Dermis microvascular lymphatic vessel endothelial cell (primary cell): Measurements from ENCODE around the gene MRPL14. TPM values are rescaled to one million over a fixed set of nuclear protein-coding genes. Genes with fewer than 3 reads are reported as not detected.

Experiments used
- DNase-seq, 2 donors: peaks; one replicate each; pipeline versions ENCODE4 v3.0.0 to v3.0.0-alpha.2; 2010; ENCODE audit warnings: low read depth in 2 of 2
- total RNA-seq: library from RNA; depleted of rRNA; stranded (reverse); fragments of >200 nt; gene quantifications from 2 replicates; pipeline ENCODE4 v1.2.1, GENCODE V29; 2014

Gene MRPL14
- total RNA-seq, 1 donor from 2014 or later: 57.9 TPM

DNA sequence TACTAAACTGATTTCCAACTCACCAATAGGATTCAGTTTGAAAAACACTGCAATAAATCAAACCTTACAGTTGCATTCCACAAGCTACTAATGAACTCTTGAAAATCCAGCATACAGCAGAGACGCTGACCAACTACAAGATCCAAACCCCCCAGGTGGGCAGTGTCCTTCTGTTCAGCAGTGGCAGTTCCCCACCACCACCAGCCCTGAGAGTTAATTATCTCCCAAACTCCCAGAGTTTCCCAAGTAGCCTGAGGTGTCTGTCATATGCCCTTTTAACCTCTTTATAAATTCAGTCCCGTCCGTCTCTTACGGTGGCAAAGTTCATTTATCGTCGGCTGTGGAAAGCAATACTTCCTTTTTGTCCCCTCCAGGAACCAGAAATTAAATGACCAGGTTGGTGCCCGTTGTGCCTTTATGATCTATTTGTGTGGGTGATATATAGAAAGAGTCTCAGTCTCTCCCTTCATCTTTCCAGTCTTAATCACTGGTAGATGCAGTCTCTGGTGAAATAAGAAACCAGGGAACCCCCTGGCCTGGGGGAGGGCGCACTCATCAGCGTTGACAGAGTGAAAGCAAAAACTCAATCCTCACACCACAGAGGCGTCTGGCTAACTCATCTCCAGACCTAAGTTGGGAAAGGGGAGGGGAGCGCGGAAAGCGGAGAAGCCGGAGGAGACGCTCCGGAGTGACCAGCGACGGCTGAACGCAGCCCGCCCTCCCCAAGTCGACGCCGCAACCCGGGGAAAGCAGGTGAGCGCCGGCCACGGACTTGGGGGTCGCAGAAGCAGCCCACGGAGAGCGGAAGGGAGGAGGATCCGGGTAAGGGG is 717 bp downstream of the MRPL14 start:
- peak in 1 of 2 donors; percentile 63 for DNase-seq

DNA sequence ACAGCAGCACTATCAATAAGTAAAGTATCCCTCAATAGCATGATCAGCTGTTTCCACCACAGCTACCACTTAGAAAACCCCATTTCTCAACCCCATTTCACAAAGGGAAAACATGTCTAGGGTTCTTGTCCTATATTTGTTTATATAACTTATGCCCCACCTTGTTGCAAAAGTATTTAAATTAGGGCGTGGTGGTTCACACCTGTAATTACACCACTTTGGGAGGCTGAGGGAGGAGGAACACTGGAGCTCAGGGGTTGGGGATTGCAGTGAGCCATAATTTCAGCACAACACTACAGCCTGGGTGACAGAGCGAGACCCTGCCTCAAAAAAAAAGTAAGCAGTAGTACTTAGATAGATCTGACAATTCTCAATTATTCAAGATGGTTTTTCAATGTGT is 3.7 kb downstream of the MRPL14 start:
- DNase-seq: no peak

DNA sequence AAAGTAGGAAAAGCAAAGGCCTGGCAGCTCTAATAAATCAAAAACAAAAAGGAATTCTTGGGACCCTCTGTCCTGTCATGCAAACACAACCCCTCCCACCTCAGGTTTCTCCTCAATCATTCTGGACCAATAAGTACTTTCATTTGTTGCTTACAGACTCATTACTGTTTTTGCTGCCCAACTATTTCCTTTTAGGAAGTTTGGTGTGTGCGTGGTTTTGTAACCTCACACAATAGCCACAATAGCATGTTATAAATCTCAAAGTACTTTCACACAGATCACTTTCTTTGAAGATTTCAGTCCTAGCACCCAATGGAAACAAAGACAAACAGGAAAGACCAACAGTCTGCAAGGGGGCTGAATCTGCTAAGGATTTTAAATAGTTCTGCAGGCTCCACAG is 4.5 kb downstream of the MRPL14 start:
- DNase-seq: peak; percentile 46 to 91

DNA sequence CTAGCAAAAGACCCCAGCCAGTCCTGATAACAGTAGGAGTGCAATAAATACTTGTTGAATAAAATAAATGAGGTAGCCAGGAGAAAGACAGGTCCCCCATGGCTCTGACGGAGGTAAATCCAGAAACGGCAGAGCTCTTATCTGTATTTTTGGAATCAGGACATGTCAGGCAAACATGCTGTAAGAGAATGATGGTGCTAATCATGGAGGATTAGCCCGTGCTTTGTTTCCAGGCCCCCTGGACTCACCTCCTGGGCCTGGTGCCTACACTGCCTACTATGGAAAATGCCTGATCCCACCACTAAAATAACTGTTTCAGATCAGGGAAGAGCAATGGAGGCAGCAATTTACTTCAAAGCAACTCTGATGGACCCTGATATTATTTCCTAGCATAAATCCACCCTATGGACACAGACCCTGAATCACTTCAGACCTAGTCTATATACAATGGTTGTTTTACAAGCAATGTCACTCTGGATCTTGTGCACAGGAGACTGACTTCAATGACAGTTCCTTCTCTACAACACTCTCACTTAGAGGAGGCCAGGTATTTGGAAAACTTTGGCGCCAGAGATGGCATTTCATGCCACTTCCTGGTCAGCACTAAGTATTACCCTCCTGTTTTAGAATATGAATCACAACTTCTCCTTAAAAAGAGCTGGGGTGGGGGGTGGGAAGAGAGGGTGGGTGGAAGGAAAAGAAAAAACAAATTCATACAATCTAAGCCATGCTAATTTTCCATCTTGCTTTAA is 6.4 kb downstream of the MRPL14 start:
- no peak for DNase-seq

DNA sequence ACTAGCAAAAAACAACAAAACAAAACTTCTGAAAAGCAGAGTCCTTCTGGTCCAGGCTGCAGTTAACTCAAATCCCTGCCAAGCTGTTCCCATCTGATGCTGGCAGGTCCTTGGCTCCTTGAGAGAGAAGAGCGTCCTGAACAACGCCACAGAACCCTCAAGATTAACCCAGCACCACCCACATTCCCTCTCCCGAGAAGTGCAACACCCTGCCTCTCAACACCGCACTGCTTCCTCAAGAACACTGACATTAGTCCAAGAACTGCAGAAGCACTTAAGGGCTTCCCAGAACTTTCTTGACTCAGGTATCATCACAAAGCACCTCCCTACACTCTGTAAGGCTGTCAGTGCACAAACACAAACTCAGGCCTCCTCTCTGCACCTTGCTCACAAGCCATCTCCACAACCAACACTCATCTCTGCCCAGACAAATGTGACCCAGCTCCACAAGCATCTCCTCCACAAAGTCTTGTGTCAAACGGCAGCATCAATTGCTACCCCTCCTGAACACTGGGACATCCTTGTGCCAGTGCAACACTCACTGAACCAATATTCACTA is 7.5 kb downstream of the MRPL14 start:
- DNase-seq: no peak

DNA sequence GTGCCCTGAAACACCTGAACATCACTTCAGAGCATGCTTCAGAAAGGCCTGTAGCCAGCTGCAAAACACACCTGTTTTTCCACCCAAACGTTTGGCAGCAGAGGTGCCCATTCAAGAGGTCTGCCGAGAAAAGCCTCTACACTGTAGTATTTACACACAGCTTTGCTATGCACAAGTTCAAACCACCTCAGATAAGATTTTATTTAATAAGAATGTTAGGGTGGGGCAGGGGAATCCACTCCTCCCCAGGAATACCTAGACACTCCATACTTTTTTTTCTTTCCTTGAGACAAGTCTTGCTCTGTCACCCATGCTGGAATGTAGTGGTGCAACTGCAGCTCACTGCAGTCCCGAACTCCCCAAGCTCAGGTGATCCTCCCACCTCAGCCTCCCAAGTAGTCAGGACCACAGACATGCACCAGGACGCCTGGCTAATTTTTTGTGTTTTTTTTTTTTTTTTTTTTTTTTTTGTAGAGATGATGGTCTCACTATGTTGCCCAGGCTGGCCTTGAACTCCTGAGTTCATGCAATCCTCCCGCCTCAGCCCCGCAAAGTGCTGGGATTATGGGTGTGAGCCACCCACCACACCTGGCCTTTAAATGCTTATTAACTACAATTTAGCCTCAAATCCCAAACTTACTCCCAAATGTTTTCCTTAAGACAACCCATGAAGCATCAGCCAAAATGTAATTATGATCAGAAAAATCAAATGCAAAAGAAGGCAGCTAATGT is 9.7 kb downstream of the MRPL14 start:
- no peak for DNase-seq

GRCh38 chr6:44116641-44117382 is 10.4 kb downstream of the MRPL14 start:
- peak in 1 of 2 donors; percentile 74 for DNase-seq

- peak in 1 of 2 donors; percentile 69 for DNase-seq
Measured at GRCh38 chr6:44115866-44116265, 11.4 kb downstream of the MRPL14 start.

DNA sequence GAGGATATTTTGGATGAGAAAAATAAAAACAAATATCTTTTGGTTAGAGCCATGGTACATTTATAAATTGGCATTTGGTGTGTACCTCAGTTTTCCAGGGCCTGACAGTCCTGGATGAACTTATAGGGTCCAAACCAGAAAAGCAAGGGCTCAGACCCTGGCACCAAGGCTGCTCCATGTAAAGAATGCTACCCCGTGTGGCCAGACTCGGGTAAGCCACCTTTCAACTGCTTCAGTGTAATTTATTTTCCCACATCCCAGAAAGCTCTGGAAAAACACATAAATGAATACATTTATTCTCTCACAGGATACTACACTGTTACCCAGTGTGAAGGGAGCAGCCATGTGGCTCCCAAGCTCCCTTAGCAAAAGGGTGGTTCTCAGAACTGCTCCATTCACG is 13.8 kb downstream of the MRPL14 start:
- DNase-seq: peak in 1 of 2 donors; percentile 31

- DNase-seq: no peak
Measured at GRCh38 chr6:44111434-44112417, 15.5 kb downstream of the MRPL14 start.

DNA sequence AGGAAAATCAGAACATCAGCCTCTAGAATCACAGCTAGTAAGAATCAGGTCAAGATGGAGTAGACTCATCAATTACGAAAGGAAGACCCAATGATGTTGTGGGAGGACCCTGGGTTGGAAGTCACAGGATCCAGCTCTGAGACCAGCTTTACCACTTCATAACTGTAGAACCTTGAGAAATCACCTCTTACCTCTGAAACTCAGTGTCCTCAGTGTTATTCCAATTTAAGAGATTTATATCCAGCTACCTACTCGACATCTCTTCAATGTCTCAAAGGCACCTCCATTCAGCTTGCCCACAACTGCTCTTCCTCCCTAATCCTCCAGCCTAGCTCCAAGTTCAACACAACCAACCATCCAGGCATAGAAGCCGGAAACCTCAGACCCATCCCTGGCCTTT is 16.3 kb downstream of the MRPL14 start:
- DNase-seq: no peak

DNA sequence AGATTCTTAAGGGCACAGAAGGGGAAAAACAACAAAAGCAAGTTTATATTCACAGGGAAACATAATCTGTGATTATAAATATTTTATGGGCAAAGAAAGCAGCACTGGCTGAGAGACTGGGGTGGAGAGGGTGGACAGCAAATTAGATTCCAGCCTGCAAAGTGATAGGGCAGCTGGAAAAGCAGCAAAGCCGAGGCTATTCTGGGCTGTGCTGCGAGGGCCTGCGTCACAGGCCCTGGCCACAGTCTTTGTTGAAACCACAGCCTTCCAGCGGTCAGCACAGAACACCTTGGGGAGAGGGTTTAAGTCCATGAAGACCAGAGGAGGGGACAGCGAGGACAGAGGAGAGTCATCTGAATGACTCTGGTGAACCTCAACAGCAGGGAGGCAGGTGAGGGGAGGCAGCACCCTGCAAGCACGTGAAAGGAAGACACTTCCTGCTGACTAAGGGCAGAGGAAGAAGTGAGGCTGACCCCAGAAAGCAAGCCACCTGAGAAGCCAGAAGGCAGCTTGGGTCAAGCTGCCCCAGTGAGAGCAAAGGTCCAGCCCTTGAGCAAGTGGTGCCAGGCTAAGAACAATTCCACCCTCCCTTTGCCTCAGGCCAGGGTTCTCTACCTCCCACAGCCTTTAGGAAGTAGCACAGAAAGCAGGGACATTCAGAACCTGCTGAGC is 17.1 kb downstream of the MRPL14 start:
- no peak for DNase-seq

GRCh38 chr6:44109212-44109611 is 18.0 kb downstream of the MRPL14 start:
- DNase-seq: no peak

GRCh38 chr6:44108471-44108870 is 18.8 kb downstream of the MRPL14 start:
- no peak for DNase-seq

- DNase-seq: peak in 1 of 2 donors; percentile 68
Measured at GRCh38 chr6:44107017-44107416, 20.2 kb downstream of the MRPL14 start.

GRCh38 chr6:44105993-44106740 is 21.1 kb downstream of the MRPL14 start:
- DNase-seq: no peak

GRCh38 chr6:44105146-44105545 is 22.1 kb downstream of the MRPL14 start:
- no peak for DNase-seq

GRCh38 chr6:44104481-44105021 is 22.7 kb downstream of the MRPL14 start:
- DNase-seq: peak; percentile 92 to 98
